Activated CD8-positive, alpha-beta memory T cell treated with anti-CD3 and anti-CD28 coated beads for 4 hours (primary cell): Measurements from ENCODE around the gene SERF2.
"Not testable (repeated sequence)": the region's sequence is repeated elsewhere in the genome, so short reads cannot be mapped to it uniquely, and the experiment has no call there.

Source experiments
- DNase-seq, 2 donors: peaks; one replicate each; pipeline ENCODE4 v3.0.0-alpha.2; 2020; ENCODE audit warnings: low read depth in 2 of 2

Gene SERF2

DNA sequence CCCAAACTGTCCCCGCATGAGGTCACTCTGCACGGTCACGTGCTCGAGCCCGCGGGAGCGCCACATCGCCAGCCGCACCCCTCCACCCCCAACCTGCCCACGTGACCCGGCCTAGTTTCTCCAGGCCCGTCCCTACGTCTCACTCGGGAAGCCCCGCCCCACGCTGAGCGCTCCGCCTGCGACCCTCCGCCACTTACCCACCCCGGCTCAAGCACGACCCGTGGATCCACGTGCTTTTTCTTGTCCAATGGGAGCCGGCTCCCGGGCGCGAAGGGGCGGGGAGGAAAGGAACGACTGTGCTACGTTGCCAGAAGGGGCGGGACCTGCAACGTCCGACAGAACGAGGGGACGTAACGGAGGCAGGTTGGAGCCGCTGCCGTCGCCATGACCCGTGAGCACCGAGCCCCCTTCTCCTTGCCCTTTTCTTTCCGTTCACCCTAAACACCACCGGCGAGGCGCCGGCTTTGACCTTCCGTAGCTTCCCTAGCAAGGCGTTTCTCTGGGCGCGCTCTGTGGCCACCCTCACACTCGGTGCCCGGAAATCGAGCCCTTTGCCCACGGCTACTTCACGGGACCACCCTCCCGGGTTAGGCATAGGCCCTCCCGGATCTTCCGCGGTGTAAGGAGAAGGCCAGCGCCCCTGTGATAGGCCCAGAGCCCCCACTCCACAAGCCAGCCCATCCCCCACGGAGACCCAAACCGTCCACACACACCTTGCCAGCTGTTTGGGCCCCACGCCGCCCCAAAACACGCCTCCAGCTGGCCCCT is at the start of gene SERF2:
Gene SERF2, plus strand, starts transcription at position 328 of the 768 bp plus-strand sequence. Its CDS starts 57 bp downstream, at position 385.
- DNase-seq: peak; percentile 99 to 100

DNA sequence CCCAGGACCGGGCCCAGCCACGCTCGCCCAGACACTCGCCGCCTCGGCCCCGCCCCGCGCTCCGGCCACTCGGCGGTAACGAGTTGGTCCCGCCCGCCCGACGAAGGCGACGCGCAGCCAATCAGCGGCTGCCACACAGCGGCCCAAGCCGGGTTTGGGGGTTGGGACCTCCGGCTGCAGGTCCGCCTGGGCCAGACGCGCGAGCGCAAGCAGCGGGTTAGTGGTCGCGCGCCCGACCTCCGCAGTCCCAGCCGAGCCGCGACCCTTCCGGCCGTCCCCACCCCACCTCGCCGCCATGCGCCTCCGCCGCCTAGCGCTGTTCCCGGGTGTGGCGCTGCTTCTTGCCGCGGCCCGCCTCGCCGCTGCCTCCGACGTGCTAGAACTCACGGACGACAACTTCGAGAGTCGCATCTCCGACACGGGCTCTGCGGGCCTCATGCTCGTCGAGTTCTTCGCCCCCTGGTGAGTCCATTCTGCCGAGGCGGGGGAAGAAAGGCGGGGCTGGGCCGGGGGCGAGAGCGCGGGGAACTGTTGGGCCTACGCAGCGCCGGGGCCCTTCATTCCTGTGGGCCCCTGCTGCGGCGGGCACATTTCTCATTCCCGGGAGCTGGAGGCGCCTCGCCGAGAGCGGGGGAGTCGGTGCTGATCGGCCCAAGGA is 45.7 kb upstream of the SERF2 start, which contains the start of gene PDIA3:
Gene PDIA3, plus strand, starts transcription at position 194 of the 658 bp plus-strand sequence. Its CDS starts 102 bp downstream, at position 296.
- peak; percentile 74 to 75 for DNase-seq

DNA sequence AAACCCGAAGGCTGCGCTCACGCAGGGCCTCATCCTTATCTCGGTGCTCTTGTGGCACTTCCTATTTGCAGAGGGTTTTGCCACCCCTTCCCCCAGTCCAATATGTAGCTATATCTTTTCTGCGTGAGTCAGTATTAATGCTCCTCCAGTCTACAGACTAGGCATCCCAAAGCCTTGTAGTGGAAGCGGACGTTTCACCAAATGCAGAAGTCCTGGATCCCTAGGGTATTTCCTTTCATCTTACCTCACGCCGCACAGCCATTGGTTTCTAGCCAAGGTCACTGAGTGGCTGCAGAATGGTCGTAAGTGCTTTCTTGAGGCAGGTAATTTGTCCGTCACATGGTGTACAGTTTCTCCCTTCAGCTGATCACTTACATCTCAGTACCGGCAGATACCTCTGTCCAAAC is 45.2 kb upstream of the SERF2 start:
- not testable (repeated sequence) for DNase-seq

DNA sequence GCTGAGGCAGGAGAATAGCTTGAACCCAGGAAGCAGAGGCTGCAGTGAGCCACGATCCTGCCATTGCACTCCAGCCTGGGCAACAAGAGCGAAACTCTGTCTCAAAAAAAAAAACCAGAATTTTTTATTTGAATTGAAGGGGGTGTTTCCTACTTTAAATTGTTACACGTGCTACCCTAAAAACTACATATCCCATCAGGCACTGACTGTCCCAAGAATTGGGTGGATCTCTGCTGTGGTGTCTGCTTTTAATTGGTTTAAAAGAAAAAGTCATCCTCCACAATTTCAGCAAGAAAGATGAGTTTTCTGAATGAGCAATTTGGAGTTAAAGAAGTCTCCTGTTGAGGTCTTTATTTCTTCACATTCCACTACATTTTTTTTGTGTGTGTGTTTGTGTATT is 43.7 kb upstream of the SERF2 start:
- DNase-seq: no peak

DNA sequence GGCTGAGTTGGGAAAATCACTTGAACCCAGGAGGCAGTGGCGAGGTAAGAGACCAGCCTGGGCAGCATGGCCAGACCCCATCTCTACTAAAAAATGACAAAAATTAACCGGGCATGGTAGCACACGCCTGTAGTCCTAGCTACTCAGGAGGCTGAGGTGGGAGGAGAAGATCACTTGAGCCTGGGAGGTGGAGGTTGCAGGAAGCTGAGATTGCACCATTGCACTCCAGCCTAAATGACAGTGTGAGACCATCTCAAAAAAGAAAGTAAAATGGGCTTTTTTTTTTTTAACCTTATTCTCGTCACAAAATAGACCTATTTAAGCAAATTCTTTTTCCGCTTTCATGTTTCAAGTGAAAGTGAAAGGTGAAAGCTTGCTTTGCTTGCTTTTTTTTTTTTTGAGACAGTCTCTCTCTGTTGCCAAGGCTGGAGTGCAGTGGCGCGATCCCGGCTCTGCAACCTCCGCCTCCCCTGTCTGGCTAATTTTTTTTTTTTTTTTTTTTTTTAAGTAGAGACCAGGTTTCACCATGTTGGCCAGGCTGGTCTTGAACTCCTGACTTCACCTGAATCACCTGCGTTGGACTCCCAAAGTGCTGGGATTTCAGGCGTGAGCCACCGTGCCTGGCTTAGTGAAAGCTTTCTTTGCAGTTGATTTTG is 42.3 kb upstream of the SERF2 start:
- no peak for DNase-seq

DNA sequence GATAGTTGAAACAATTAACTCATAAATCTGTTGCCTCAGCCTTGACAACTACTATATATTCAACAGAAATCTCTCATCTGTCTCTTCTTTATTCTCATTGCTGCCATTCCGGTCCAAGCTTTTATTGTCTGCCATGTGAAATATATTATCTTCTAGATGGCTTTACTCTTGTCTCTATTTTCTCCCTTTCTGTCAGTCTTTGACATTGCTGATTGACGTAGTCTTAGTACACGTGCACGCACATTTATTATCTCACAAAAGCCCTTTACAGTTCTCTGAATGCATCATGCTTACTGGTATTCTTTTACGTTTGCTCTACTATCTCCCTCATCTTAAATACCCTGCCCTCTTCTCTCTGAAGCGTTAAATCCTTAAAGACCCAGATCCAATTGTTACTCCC is 40.2 kb upstream of the SERF2 start:
- DNase-seq: no peak

DNA sequence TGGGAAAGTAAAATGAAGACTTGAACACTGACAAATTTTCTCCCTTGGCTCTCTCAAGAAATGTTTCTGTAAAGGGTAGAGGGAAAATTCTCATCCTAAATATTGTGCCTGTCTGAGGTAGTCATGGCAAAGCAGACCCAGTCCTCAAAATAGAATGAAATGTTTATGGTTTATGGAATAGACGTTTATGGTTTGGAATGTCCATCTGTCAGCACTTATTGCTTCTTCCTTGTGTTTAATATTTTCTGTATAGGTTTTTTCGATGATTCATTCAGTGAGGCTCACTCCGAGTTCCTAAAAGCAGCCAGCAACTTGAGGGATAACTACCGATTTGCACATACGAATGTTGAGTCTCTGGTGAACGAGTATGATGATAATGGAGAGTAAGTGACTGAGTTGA is 29.3 kb upstream of the SERF2 start:
- no peak for DNase-seq

DNA sequence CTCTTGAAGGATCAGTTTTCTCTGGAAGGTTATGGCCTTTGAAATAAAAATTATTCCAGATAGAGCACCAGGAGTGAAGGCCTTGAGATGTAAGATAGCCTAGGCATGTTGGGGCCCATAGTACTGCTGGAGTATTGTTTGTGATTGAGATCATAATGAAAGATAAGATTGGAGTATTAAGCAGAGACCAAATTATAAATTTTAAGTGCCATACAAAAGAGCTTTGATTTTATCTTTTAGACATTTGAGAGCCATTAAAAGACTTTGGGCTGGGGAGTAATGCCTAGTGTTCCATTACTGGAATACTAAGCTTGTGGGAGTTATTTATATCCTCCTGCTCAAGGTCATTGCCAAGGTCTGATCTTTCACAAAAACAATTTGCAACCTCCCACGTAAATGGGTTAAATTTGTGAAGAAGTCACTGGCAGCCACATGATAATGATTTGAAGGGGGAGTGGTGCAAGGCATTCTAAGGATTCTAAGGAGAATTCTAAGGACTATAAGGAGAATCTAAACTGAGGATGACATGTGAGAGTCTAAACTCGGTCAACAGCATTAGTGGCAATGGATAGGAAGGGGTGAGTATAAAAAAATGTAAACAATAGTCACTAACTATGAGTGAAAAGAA is 28.2 kb upstream of the SERF2 start:
- DNase-seq: no peak

DNA sequence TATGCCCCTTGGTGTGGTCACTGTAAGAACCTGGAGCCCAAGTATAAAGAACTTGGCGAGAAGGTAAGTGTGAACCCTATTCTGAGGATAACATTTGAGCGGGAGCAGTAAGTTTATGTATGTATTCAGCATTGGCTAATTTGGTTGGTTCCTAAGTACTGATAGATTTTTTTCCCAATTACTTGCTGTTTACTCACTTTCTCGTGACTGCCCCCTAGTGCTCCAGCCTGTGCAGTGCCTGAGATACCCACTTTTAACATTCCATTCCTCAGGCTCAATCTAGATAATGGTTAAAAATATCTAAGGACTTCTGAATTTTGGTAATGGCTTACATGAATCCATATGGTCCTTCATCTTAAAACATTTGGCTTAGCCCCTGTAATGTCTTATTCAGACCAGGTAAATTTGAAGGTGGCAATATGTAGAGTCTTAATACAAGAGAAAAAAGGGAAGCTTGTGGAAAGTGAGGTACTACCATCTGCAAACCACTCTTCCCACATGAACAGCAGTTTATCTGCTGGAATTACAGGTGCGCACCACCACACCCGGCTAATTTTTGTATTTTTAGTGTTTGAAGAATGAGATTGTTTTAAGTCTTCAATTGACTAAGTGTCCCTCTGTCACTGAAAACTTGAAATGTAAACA is 22.4 kb upstream of the SERF2 start:
- no peak for DNase-seq

DNA sequence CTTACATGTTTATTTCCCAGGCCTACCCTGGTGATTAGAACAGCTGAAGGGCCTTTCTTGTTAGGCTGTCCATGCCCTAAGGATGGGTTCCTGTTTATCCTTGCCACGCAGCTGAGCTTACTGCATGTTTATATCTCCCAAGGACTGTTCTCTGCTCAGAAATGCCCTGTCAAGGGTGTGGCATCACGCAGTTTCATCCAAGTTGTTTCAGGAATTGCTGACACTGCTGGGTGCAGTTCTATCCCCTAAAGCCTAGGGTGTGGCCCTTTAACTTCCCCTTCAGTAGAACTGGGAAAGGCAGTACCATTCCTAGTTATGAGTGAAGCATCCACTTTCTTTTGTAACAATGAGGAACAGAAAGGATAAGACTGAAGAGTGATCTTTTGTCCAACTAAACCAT is 20.3 kb upstream of the SERF2 start:
- DNase-seq: no peak

DNA sequence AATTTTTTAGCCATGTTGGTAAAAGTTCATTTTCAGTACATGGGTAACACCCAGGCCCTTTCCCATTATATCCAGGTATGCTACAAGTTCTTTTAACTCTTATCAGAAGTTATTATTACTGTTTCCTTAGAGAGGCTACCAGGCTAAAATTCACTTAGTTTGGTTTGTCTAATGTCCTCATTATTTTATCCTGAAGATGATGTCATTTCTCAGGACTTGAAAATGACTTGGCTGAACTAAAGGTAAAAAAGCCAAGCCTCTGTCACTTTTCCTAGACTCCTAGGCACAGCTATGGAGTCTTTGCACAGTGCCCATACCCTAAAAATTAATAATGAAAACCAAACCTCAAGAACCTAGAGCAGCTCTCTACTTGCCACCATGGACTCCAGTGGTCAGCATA is 19.5 kb upstream of the SERF2 start:
- no peak for DNase-seq

DNA sequence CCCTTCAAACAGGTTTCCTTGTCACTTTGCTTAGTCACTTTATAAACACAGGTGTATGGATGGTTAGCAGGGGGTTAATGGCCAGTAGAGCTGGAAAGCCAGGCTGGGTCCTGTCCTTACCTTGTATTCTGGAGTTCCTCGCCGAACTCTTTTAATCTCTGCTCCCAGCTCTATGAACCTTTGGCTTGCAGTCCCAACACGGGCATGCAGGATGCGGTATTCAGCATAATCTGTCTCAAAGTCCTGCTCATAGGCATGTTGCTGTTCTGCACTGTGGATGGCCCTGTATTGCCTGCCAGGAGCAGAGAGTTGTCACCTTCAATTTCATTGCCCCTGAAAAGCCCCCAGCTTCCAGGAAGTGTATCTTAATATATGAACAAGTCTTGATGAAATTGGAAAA is 18.1 kb upstream of the SERF2 start:
- no peak for DNase-seq

DNA sequence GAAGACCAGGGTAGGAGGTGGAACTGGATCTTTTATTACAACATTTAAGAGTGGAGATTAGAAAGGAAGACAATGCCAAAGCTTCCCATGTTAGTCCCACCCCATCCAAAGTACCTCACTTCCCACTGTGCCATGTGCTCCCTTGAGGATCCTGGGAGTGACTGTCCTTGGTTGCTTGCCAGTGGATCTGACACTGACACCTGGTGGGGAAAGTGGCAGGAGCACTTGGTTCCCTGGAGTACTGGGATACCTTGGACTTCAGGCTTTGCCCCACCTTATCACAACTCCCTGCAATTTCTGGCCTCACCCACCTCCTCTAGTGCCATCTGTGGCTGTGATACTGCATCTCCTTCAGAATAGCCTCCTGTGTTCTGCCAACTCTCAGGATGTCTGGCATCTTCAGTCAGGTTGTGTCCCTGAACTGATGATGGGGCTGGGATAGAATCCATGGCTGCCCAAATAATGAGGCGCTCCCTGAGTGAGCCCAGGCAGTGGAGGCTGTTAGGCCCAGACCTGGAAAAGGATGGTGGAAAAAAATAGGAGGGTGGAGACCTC is 16.6 kb upstream of the SERF2 start:
- no peak for DNase-seq

DNA sequence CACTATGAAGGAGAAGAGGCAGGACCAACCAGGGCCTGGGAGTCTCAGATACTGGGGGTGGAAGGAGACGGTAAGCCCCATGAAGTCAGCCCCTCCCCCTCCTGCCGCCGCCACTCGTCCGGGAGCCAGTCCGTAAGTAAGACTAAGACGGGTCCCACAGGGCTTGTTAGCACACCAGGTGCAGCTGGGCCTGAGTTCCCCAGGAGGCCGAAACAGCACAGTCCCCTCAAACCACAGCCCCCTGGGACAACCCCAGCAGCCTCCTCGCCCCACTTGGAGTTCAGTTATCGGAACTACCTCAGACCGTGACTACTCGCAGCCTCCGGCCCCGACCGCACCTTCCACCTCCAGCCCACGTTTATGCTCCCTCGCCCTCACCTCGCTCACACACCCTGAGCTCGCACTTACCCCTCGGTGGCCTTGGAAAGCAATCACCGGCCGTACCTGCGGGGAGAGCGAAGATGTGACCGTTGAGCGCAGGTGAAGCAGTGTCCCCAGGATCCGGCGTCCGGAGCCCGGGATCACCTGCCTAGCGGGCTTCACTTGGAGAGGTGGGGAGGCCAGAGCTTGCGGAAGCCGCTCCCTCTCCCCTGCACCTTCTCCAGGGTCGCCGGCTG is 15.9 kb upstream of the SERF2 start:
- DNase-seq: no peak

DNA sequence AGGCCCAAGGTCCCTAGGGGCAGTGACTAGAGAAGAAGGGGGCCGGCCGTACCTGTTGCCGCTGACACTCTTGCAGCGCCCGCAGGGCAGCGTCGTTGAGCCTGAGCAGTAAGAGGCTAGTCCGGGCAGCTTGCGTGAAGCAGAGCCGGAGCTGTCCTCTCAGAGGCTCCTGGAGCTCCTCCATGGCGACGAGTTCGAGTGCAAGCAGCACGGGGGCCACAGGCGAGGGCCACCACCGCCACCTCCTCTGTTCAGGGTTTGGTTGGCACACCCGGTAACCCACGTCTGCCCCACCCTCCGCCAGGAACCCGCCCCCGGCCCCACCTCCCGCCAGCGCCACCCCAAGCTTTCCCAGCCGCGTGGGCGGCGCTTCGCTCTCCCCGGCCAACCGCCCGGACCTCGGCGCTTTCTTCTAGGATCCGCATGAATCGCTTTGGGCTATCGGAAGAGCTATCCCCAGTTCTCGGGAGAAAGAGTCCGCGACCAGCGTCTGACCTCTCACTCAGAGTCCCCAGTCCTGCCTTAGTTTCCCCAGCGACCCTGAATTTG is 15.3 kb upstream of the SERF2 start, which contains the start of gene ELL3:
Gene ELL3, minus strand, starts transcription at position 249 of the 549 bp plus-strand sequence. Its CDS starts 65 bp downstream, at position 184.
- peak; percentile 52 to 60 for DNase-seq

DNA sequence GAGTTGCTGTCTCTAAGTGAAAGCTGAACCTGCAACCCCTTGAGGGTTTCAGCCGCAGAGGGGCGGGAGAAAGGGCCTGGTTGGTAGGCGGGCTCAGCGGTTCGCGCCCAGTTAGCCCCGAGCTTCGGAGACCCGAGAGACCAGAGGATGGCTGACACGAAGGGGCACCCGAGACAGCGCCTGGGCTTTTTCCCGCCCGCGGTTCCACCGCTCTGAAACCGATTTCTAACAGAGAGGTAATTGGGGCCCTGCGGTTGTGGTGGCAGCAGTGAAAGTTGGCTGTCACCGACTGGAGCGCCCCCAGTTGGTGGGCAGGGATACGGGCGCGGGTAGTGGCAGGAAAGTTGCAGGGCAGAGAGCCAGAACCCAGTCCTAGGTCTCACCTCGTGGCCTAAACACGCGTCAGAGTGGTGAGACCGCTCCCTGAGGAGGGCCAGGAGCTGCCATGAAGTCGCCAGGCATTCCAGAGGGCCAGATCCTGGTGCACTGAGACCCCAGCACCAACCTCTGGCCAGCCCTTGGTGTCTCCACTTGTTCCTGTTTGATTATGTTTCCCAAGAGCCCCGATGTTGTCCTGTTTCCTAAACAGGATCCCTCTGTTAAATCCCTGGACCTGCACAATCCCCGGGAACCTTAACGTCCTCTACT is 14.7 kb upstream of the SERF2 start:
- DNase-seq: peak; percentile 65 to 69

DNA sequence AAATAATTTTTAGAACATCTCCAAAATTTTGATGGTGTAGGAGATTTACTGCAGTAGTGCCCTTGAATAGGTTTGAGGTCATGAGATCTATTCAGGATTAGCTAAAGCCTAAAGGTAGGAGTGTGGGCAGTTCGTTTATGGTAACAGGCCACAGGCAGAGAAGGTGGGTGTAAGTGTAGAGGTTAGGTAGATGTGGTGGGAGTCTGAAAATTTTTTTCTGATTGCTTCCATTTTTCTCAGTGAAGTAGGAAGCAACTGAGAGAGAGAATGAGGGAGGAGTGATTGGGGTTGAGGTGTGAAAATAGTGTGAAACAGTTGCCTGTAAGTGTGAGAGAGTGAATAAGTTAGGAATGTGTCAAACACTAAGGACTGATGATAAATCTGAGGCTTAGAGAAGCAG is 13.1 kb upstream of the SERF2 start:
- no peak for DNase-seq

DNA sequence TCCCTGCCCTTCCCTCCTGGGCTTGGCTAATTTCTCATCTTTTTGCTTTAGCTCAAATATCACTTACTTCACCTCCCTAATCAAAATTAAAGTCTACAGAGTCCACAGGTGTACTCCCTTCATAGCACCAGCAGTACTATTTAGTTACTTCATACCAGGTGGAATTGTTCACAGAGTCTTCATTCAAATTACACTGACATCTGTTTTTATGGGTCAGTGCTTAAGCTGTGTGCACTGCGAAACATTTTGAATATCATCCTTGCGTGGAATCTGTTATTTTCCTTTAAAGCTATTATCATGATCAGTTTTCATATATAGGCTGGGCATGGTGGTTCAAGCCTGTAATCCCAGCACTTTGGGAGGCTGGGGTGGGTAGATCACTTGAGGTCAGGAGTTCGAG is 2.7 kb upstream of the SERF2 start:
- no peak for DNase-seq

DNA sequence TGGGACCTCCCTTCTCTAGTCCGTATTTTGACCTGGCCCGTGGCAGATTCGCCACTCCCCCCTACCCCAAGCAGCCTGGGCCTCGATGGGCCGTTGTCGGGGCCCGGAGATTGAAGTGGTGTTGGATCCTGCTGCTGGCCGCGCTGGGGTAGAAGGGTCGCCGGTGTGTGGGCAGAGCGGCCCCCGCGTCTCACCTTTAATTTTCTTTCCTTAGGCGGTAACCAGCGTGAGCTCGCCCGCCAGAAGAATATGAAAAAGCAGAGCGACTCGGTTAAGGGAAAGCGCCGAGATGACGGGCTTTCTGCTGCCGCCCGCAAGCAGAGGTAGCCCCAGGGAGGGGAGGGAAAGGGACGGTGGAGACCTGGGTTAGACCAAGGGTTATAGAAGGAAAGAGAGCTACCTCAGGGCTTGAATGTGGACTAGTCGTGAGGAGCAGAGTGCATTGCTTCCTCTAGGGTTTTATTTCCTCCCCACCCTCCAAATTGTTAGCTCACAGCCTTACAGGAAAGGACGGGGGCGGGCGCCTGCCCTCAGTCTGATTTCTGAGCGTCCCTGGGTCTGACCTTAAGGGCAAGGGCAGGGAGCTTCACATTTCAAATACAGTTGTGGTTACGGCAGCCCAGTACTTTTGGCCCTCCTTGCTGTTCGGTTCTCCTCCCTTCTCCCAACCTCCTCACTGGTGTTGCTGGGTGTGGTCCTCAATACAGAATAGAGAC is 799 bp downstream of the SERF2 start:
- peak in 1 of 2 donors; percentile 24 for DNase-seq
